RCC 7860 (cell line): ENCODE measurements around the gene TBC1D3I.
"Not testable (repeated sequence)": the region's sequence is repeated elsewhere in the genome, so short reads cannot be mapped to it uniquely, and the experiment has no call there.

Experiments
- DNase-seq: peaks from one replicate; pipeline ENCODE4 v3.0.0-alpha.2; 2015; ENCODE audit warnings: low spot score
- FAIRE-seq: peaks from 2 replicates; lab custom pipeline; 2012; peaks lifted over from hg19 to GRCh38; lab: Jason Lieb, UNC

The TBC1D3I gene

GRCh38 chr17:36264470-36264869, at the start of gene TBC1D3I:
TSS of gene TBC1D3I (minus strand) at chr17:36264570. CDS start at chr17:36262985, 1,585 bp downstream.
- not testable (repeated sequence) for FAIRE-seq, DNase-seq

- FAIRE-seq, DNase-seq: not testable (repeated sequence)
Measured at GRCh38 chr17:36295161-36295560, 30.8 kb upstream of the TBC1D3I start.

GRCh38 chr17:36289965-36290612, 25.7 kb upstream of the TBC1D3I start:
- not testable (repeated sequence) for DNase-seq, FAIRE-seq

- not testable (repeated sequence) for DNase-seq, FAIRE-seq
Measured at GRCh38 chr17:36284219-36284618, 19.8 kb upstream of the TBC1D3I start.

GRCh38 chr17:36283256-36283655, 18.9 kb upstream of the TBC1D3I start:
- not testable (repeated sequence) for DNase-seq, FAIRE-seq

- FAIRE-seq, DNase-seq: not testable (repeated sequence)
Measured at GRCh38 chr17:36242046-36242445, 22.3 kb downstream of the TBC1D3I start.

GRCh38 chr17:36229644-36230043, 34.7 kb downstream of the TBC1D3I start:
- FAIRE-seq, DNase-seq: not testable (repeated sequence)

GRCh38 chr17:36222967-36223366, 41.4 kb downstream of the TBC1D3I start:
- not testable (repeated sequence) for DNase-seq, FAIRE-seq

GRCh38 chr17:36221581-36222100, 42.7 kb downstream of the TBC1D3I start:
- not testable (repeated sequence) for FAIRE-seq, DNase-seq

GRCh38 chr17:36220737-36221580, 43.4 kb downstream of the TBC1D3I start:
- FAIRE-seq, DNase-seq: not testable (repeated sequence)

- not testable (repeated sequence) for FAIRE-seq, DNase-seq
Measured at GRCh38 chr17:36219556-36219955, 44.8 kb downstream of the TBC1D3I start.

- not testable (repeated sequence) for FAIRE-seq, DNase-seq
Measured at GRCh38 chr17:36215406-36216308, 48.7 kb downstream of the TBC1D3I start.

GRCh38 chr17:36214918-36215317, 49.5 kb downstream of the TBC1D3I start:
- no peak for DNase-seq
- FAIRE-seq: no peak

- DNase-seq (no peak), FAIRE-seq (no peak)
Measured at GRCh38 chr17:36213695-36214094, 50.7 kb downstream of the TBC1D3I start.

GRCh38 chr17:36212966-36213365, 51.4 kb downstream of the TBC1D3I start:
- DNase-seq (no peak), FAIRE-seq (no peak)

- DNase-seq (no peak), FAIRE-seq (no peak)
Measured at GRCh38 chr17:36212272-36212605, 52.1 kb downstream of the TBC1D3I start.

- not testable (repeated sequence) for FAIRE-seq, DNase-seq
Measured at GRCh38 chr17:36211484-36212271, 52.7 kb downstream of the TBC1D3I start.

- DNase-seq, FAIRE-seq: not testable (repeated sequence)
Measured at GRCh38 chr17:36210439-36211211, 53.7 kb downstream of the TBC1D3I start, which contains the start of gene CCL4L2. TSS of gene CCL4L2 (plus strand) at chr17:36211063.

GRCh38 chr17:36209575-36209974, 54.8 kb downstream of the TBC1D3I start:
- no peak for FAIRE-seq

More at GRCh38 chr17:36209575-36209974, 54.8 kb downstream of the TBC1D3I start:
- no peak for DNase-seq
